Measurements from ENCODE around the gene SERPINA12. TPM values are rescaled to one million over a fixed set of nuclear protein-coding genes. Genes with fewer than 3 reads are reported as not detected.

The SERPINA12 gene
- total RNA-seq, 1 experiment from 2014 or later = not detected

DNA sequence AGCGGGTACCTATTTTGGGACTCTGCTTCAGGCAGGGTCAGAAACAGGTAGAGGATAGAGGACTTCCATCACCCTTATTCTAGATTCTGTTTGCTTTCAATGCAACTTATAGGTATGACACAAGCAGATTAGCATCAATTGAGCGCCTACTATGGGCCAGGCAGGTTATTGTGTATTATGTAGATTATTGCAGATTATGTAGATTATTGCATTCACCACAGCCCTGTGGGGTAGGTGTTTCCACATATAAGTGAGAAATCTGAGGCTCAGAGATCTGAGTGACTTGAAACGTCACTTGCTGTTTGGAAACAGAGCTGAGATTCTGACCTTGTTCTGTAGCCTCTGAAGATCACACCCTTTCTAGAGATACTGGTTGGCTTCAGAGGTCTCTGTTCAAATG, 26.2 kb upstream of the SERPINA12 start:
- TF ChIP-seq, protein P1, sequence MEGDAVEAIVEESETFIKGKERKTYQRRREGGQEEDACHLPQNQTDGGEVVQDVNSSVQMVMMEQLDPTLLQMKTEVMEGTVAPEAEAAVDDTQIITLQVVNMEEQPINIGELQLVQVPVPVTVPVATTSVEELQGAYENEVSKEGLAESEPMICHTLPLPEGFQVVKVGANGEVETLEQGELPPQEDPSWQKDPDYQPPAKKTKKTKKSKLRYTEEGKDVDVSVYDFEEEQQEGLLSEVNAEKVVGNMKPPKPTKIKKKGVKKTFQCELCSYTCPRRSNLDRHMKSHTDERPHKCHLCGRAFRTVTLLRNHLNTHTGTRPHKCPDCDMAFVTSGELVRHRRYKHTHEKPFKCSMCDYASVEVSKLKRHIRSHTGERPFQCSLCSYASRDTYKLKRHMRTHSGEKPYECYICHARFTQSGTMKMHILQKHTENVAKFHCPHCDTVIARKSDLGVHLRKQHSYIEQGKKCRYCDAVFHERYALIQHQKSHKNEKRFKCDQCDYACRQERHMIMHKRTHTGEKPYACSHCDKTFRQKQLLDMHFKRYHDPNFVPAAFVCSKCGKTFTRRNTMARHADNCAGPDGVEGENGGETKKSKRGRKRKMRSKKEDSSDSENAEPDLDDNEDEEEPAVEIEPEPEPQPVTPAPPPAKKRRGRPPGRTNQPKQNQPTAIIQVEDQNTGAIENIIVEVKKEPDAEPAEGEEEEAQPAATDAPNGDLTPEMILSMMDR (conservative IDR thresholded peaks at IDR 0.05) = no peak
- Histone ChIP-seq H2BK20ac (ENCODE audit: low read depth, low read length, poor library complexity, severe bottlenecking) (no peak overlapping the region), H2AK5ac (ENCODE audit: insufficient read length, low read length) (no peak overlapping the region), H3K27ac (ENCODE audit: insufficient read length, low read depth, low read length) (no peak overlapping the region), H3K14ac (ENCODE audit: insufficient read depth, low read length) (no peak overlapping the region), H4K8ac (replicated peaks; ENCODE audit: insufficient read length, low read depth, low read length) (no peak overlapping the region), H4K91ac (ENCODE audit: insufficient read length, low read depth, low read length) (no peak overlapping the region), H3K4me2 (ENCODE audit: insufficient read depth, insufficient read length, low read length) (no peak overlapping the region), H3K56ac (ENCODE audit: insufficient read length, low read depth, low read length) (no peak overlapping the region), H3K9me3 (ENCODE audit: control insufficient read depth, low read depth, low read length) (no peaks in the 10 kb centered on the region), H3K9ac (ENCODE audit: extremely low read depth, insufficient read length, low read length) (no peak overlapping the region), H3K23ac (ENCODE audit: insufficient read length, low read depth, low read length) (no peak overlapping the region), H2BK12ac (ENCODE audit: insufficient read length, low read depth, low read length) (no peak overlapping the region), H3T11ph (ENCODE audit: low read length) (no peak overlapping the region), H2BK15ac (ENCODE audit: low read depth, low read length) (no peak overlapping the region), H2BK5ac (ENCODE audit: insufficient read length, low read length) (no peak overlapping the region), H3K4ac (ENCODE audit: low read depth, low read length) (no peak overlapping the region), H3K23me2 (ENCODE audit: insufficient read length, low read depth, low read length, poor library complexity, severe bottlenecking) (no peaks in the 10 kb centered on the region), H3K27me3 (ENCODE audit: insufficient read depth, low read length) (no peaks in the 10 kb centered on the region), H3K79me1 (ENCODE audit: insufficient read depth, low read depth, low read length, poor library complexity, severe bottlenecking) (no peaks in the 10 kb centered on the region), H2BK120ac (ENCODE audit: low read depth, low read length, poor library complexity, severe bottlenecking) (no peak overlapping the region), H4K5ac (ENCODE audit: insufficient read length, low read depth, low read length) (no peak overlapping the region), H2AFZ (ENCODE audit: low read length) (no peak overlapping the region), H3K79me2 (ENCODE audit: insufficient read depth, low read length) (no peaks in the 10 kb centered on the region), H4K20me1 (ENCODE audit: control insufficient read depth, insufficient read depth, insufficient read length) (no peaks in the 10 kb centered on the region), H3K18ac (ENCODE audit: insufficient read length, low read depth, low read length) (no peak overlapping the region), H3K4me1 (ENCODE audit: insufficient read depth, low read length) (no peaks in the 10 kb centered on the region)
- Mint-ChIP-seq H3K27me3 (ENCODE audit: low read depth) (peaks cover 12% of the 10 kb centered on the region), H3K4me3 (no peak overlapping the region), H3K36me3 (ENCODE audit: insufficient read depth in 1 of 3, low read depth in 3 of 3) (no peaks in the 10 kb centered on the region), H3K27ac (no peak overlapping the region), H3K4me1 (peaks cover 5 to 8% of the 10 kb centered on the region in 2 experiments), H3K9me3 (no peaks in the 10 kb centered on the region)
- no CpG with 5 or more reads among the region's 3 CpGs for WGBS (ENCODE audit: extremely low coverage, insufficient read length, low lambda C conversion rate)
- no peak for DNase-seq

All from H9 (cell line).